KMS-11 (cell line): ENCODE data around the gene SLC22A3.

Source experiments
- H2AFZ ChIP-seq: fragments of 200-600 bp; sonication (generic); 2 replicates; pipeline ENCODE4 v1.6.1; 2016; ENCODE audit warnings: antibody characterized with exemption, mixed run types, low read depth
- H3K27ac ChIP-seq: fragments of 200-600 bp; sonication (generic); 2 replicates; pipeline ENCODE4 v1.6.1; 2016; ENCODE audit warnings: mild to moderate bottlenecking, mixed run types
- H3K27me3 ChIP-seq: fragments of 200-600 bp; sonication (generic); 2 replicates; pipeline ENCODE4 v1.6.1; 2017; ENCODE audit warnings: mild to moderate bottlenecking, low read depth, mixed run types, moderate library complexity; ENCODE audit not compliant: insufficient read depth
- H3K36me3 ChIP-seq: fragments of 200-600 bp; sonication (generic); 2 replicates; pipeline ENCODE4 v1.6.1; 2017; ENCODE audit warnings: mild to moderate bottlenecking, mixed run types; ENCODE audit not compliant: insufficient read depth
- H3K4me1 ChIP-seq: fragments of 200-600 bp; sonication (generic); 2 replicates; pipeline ENCODE4 v1.6.1; 2016; ENCODE audit warnings: mild to moderate bottlenecking, low read depth, mixed run types; ENCODE audit not compliant: poor library complexity, severe bottlenecking
- H3K4me2 ChIP-seq: fragments of 200-600 bp; sonication (generic); 2 replicates; pipeline ENCODE4 v1.7.0; 2016; ENCODE audit warnings: mild to moderate bottlenecking, mixed run types
- H3K4me3 ChIP-seq: fragments of 200-600 bp; sonication (generic); IDR thresholded peaks from 2 replicates; pipeline ENCODE4 v1.6.1; 2017; ENCODE audit warnings: low read depth, low read length, mixed read lengths; ENCODE audit not compliant: insufficient read depth
- H3K79me2 ChIP-seq: fragments of 200-600 bp; sonication (generic); 2 replicates; pipeline ENCODE4 v1.6.1; 2016; ENCODE audit warnings: low read depth, mixed run types; ENCODE audit not compliant: insufficient read depth
- H3K9ac ChIP-seq: fragments of 200-600 bp; sonication (generic); 2 replicates; pipeline ENCODE4 v1.6.1; 2016; ENCODE audit warnings: mild to moderate bottlenecking, mixed run types
- H4K20me1 ChIP-seq: fragments of 200-600 bp; sonication (generic); 2 replicates; pipeline ENCODE4 v1.6.1; 2016; ENCODE audit warnings: mild to moderate bottlenecking, mixed run types; ENCODE audit not compliant: insufficient read depth
- CTCF ChIP-seq: fragments of 200-600 bp; sonication (generic); conservative IDR thresholded peaks from 2 replicates; pipeline ENCODE4 v1.6.1; 2017; ENCODE audit warnings: low read depth, mild to moderate bottlenecking, antibody characterized with exemption, low read length, moderate library complexity, mixed read lengths

The SLC22A3 gene

GRCh38 chr6:160378218-160378617 lies 30.0 kb downstream of the SLC22A3 start:
- Histone ChIP-seq H3K4me2 (no peak overlapping the region), H3K79me2 (no peaks in the 10 kb centered on the region), H3K36me3 (no peaks in the 10 kb centered on the region), H3K27me3 (no peaks in the 10 kb centered on the region), H3K27ac (no peak overlapping the region), H3K4me3 (no peak overlapping the region), H4K20me1 (no peaks in the 10 kb centered on the region), H3K9ac (no peak overlapping the region), H2AFZ (no peak overlapping the region), H3K4me1 (no peaks in the 10 kb centered on the region)
- TF ChIP-seq CTCF: no peak

- Histone ChIP-seq H3K79me2 (no peaks in the 10 kb centered on the region), H3K36me3 (no peaks in the 10 kb centered on the region), H3K4me3 (no peak overlapping the region), H2AFZ (no peak overlapping the region), H3K4me1 (no peaks in the 10 kb centered on the region), H3K27ac (no peak overlapping the region), H3K27me3 (no peaks in the 10 kb centered on the region), H3K9ac (no peak overlapping the region), H4K20me1 (no peaks in the 10 kb centered on the region), H3K4me2 (no peak overlapping the region)
- no peak for TF ChIP-seq CTCF
Observed at GRCh38 chr6:160378882-160379281, 30.7 kb downstream of the SLC22A3 start.

- Histone ChIP-seq H3K36me3 (no peaks in the 10 kb centered on the region), H3K4me1 (no peaks in the 10 kb centered on the region), H3K9ac (no peak overlapping the region), H3K79me2 (no peaks in the 10 kb centered on the region), H3K4me2 (no peak overlapping the region), H3K4me3 (no peak overlapping the region), H4K20me1 (no peaks in the 10 kb centered on the region), H2AFZ (no peak overlapping the region), H3K27me3 (no peaks in the 10 kb centered on the region), H3K27ac (no peak overlapping the region)
- TF ChIP-seq CTCF: no peak
Observed at GRCh38 chr6:160379466-160379865, 31.3 kb downstream of the SLC22A3 start.

GRCh38 chr6:160382946-160383345 lies 34.8 kb downstream of the SLC22A3 start:
- Histone ChIP-seq H3K4me3 (no peak overlapping the region), H3K4me2 (no peak overlapping the region), H3K27ac (no peak overlapping the region), H3K4me1 (no peaks in the 10 kb centered on the region), H3K36me3 (no peaks in the 10 kb centered on the region), H3K9ac (no peak overlapping the region), H2AFZ (no peak overlapping the region), H3K79me2 (no peaks in the 10 kb centered on the region), H3K27me3 (no peaks in the 10 kb centered on the region), H4K20me1 (no peaks in the 10 kb centered on the region)
- TF ChIP-seq CTCF: no peak
